Activated naive CD8-positive, alpha-beta T cell treated with anti-CD3 and anti-CD28 coated beads, Interleukin-2, amount 50 U/mL, for 16 hours (primary cell): ENCODE results near the gene NME7.

Experiments used
- DNase-seq: peaks from one replicate; pipeline ENCODE4 v3.0.0-alpha.2; 2020; ENCODE audit warnings: low read depth, low spot score

The NME7 gene

DNA sequence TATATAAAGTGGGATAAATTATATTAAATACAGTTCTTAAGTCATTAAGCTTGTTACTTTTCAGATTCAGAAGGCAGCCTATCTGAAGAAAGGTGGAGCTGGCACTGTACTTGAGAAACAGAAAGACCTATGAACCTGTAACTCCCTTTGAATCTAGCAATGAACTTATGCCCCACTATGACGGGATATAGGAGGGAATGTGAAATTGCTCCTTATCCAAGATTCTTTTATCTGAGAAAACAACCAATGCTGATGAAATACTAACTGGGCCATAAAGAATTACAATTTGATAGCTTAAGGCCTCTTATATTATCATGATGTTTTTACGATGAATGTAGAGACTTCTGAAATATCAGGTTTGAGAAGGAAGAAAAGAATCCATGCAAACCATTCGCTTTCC, 211.0 kb downstream of the NME7 start:
- no peak for DNase-seq

DNA sequence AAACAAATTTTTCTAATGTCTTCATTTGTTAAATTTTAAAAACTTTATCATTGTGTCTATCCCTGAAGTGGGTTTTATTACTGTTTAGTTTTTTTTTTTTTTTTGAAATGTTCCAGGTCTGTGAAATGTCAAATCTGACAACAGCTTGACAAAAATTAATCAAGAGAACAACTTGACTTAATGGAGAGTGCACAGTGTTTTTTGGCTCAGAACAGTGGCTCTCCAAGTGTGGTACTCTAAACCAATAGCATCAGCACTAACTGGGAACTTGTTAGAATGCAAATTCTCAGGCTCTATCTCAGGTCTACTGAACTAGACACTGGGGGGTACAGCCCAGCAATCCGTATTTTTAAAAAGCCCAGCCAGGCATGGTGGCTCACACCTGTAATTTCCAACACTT, 211.9 kb downstream of the NME7 start:
- DNase-seq = no peak

DNA sequence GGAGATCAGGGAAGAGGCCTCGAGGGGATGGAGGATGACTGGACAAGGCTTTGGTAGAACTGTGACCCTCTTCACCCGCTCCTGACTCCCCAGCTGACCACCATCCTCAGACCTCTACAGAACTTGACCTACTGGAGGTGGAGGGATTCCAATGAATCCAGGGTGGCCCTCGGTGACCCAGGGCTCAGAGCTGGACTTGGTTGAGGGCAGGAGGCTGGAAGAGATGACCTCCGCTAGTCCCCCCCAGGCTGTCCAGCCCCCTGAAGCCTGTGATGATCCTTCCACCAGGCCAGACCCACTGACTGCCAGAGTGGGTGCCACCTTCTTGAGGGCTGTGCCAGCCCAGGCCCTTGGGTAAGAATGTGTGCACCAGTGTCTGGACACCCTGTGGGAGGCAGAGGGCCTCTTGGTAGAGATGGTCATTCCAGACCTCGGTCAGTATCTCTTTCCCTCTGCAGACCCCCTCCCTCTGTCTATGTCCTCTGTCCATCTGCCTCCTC, 216.2 kb downstream of the NME7 start:
- DNase-seq = no peak

DNA sequence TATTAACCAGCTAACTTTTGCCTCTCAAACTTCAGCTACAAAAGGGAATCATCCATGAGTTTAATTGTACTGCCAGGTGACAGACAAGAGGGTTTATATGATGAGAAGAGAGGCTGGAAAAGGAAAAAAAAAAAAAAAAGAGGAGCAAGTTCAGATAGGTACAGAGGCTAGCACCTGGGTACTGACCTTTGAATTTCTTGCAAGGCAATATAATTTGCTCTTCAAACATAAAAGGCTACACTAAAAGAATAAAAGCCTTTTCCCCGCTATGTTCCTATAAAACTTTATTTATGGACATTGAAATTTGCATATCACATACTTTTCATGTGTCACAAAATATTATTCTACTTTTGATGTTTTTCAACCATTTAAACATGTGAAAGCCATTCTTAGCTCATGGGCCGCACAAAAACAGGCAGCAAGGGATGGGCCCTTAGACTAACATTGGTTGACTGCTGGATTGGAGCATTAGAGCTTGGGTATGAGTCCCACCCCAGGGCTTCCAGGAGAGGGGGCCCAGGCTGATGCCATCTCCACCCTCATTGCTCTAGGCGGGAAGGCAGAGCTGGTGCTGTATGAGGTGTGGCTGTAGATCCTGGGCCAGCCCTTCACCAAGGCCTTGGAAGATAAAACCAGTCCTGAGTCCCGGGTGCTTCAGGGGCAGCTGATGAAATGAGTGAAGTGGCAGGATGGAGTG, 216.8 kb downstream of the NME7 start:
- DNase-seq = no peak

DNA sequence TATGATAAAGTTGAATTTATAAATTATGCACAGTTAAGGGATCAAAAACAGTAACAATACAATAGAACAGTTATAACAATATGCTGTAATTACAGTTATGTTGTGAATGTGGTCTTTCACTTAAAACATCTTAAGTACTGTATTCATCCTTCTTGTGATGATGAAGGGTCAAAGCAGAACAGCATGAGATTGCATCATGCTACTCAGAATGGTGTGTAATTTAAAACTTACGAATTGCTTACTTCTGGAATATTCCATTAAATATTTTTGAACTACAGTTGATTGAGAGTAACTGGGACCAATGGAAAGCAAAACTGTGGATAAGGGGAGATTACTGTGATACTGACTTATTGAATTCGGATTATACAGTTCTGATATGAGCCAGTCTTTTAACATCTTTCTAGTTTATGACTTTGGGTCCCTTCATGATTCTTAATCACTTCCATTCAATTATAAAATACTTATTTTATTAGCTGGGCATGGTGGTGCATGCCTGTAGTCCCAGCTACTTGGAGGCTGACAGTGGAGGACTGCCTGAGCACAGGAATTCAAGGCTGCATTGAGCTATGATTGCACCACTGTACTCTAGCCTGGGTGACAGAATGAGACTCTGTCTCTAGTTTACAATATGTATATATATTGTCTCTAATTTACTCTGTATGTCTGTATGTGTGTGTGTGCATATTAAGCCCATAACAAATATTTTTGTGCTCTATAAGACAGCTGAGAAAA, 217.9 kb downstream of the NME7 start:
- DNase-seq = no peak

DNA sequence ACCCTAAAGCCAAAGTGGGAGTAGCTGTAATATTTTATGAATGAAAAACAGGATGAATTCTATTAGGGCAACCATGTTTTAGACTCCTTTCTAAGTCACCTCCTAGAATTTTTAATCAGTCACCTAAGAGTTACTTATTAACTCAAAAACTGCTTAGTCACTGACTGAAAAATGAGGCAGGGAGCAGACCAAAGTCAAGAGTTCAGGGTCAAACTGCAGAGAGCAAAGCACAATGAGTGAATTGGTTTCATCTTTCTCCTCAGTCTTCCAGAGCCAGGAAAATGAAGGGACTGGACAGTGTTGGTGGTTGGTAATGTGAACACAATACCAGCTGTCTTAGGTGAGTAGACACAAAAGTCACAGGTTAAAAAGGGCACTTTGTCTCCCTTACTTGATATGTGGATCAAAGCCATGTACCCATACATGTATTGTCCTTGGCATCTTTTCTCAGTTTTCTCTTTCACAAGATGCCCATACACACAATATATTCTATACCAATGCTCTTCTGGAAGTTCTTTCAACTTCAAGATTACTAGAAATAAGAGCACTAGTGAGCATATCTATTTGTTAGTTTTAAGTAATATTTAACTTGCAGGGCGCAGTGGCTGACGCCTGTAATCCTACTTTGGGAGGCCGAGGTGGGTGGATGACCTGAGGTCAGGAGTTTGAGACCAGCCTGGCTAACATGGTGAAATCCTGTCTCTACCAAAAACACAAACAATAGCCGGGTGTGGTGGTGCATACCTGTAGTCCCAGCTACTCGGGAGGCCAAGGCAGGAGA, 218.9 kb downstream of the NME7 start:
- DNase-seq = no peak

DNA sequence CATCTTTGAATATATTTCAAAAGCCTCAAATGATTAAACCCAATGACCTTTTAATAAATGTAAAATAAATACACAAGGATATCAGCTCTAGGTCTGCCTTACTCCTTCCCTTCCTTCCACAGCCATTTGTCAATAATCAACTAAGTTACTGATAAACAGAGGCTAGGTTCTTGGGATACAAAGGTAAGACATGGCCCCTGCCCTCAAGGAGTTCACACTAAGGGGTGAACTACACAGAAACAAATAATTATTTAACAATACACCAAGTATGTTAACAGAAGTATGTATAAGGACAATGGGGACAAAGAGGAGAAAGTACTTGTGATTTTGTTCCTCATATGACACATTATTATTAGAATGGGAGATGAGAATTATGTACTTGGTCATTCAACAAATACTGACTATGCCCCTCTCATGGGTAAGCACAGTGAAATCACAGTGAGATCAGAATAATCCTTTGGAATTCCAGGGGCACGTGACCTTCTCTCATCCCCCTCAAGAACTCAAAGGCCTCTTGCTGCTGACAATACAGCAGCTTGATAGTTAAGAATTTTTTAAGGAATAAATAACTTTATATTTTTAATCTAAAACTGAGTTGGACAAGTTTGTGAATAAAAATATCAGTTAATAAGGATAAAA, 220.9 kb downstream of the NME7 start:
- DNase-seq = no peak

DNA sequence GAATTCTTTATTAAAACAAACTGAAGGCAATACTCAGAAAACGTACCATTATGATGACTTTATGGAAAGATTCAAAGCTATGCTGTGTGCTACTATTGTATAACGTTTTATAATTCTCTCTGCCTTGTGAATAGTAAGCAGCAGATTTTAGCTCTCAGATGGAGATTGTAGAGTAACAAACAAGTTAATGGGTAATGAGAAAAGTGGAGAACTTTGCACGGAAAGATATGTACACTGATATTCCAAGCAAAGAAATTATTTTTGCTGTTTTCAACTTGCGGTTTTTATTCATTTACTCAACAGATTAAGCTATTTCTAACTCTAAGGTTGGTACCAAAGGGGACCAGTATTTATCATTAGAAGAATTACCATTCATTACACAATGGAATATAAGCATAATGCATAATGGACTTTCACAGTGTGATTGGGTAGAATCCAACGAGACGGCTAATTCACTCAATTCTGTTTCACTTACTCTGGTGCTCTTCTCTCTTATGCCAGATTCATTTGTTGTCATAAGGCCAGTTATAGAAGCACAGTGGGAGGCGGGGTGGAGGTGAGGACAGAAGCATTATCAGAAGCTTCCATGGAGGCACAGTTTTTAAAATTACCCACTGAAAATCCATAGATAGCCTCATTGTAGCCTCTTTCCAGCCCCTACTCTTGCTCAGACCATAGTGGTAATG, 222.5 kb downstream of the NME7 start:
- no peak for DNase-seq

DNA sequence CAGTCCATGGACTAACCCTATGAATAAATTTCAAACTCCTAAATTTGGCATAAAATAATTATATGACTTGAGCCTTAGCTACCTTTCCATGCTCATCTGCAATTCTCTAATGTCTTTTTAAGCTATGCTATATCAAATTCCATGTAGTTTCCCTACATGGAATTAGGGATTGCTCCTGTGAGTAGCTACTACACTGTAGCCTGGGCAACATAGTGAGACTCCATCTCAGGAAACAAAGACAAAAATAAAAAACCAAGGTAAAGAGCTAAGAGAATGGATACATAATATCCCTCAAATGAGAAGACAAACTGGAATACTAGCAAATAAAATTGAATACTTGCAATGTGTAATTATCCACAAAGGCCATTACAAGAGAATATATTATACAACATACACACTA, 223.6 kb downstream of the NME7 start:
- DNase-seq = no peak

DNA sequence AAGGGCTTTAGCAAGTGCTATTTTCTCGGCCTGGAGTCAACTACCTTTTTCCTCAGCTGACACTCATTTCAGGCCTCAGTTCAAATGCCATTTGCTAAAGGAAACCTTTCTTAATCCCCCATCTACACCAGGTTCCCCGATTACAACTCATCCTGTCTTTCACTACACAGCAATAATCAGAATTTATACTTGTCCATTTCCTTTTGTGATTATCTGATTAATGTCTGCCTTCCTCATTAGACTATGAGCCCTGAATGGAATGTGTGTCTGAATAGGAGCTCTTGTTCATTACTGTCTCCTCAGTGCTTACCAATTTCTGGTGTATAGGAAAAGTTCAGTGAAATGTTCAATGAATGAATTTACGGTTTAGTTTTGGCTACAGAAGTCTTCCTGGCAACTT, 224.3 kb downstream of the NME7 start:
- no peak for DNase-seq

DNA sequence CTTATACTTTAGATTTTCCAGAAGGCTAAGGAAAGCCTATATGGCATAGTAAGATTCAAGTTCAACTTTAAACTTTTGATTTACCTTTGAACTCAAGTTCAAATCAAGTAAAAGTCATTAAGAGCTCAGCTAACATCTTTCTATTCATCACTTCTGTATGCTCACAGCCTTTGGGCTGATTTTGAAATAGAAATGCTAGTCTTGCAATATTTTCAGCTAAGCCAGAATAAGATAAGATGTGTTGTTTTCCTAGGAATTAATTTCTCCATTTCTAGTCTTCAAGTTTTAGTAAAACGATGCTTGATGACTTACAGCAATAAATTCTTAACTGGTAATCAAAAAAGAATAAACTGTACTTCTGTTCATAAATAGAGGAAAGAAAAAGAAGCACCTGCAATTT, 225.5 kb downstream of the NME7 start:
- no peak for DNase-seq

DNA sequence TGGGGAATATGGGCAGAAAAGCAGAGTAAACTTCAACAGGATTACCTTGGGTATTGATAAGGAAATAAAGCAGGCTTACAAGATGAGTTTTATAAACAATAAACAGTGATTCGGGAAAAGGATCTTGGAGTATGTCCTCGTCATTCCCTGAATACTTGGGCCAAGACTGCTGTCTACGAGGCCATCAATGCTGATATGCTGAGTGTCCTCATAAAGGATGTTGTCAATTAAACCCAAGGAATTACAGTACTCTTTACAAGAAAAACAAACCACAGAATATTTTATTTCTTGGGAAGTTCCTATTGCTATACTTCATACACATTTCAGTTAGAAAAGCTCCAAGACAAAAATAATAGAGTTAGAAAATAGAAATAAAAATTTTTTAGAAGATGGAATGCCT, 226.2 kb downstream of the NME7 start:
- DNase-seq = no peak

- DNase-seq = no peak
Measured at GRCh38 chr1:169138866-169139670, 228.5 kb downstream of the NME7 start.

DNA sequence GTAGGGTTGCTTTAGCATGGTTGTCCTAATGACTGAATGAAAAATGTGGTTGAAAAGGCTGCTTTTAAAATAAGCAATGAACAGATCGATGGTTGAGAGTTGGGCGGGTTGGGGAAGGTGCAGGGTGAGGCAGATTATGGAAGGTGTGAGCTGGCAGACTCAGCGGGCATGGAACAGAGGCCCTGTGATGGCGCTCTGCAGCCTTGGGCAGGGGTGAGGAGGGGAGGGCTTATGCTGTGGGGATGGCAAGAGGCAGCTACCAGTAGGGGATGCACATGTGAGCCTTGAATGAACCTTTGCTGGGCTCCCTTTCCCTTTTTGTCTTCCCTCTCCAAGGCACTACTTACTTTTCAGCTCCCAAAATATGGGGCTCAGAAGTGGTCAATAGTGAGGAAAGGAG, 230.2 kb downstream of the NME7 start:
- no peak for DNase-seq

DNA sequence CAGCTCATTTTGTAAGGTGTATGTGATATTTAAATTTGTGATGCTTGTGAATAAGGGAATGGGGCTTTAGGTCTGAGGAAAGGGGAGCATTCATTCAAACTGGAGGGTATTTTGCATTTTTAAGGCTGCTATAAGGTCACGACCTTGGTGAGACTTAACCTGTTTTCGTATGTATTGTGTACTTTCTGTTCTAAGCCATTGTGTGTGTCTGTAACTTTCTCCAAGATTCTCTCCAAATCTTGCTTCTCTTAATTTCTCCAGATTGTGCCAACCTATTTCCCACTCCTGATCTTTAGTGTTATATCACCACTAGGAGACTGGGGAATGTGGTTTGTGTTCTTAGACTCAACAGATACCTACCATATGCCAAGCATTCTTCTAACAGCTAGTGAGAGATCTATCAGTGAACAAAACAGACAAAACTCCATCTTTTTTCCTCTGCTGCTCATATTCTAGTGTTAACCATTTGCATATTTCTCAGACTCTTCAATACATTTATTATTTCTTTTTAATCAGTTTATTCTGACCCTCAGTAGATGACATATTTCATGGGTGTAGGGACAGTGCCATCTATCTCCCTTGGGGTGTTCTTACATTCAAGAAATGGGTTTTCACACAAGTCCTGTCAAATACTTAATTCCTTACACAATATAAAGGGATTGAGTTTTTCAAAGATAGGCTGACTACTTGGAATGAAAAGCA, 233.6 kb downstream of the NME7 start:
- no peak for DNase-seq

- no peak for DNase-seq
Measured at GRCh38 chr1:169133228-169133576, 234.4 kb downstream of the NME7 start.

- DNase-seq = no peak
Measured at GRCh38 chr1:169132512-169133227, 234.9 kb downstream of the NME7 start.

DNA sequence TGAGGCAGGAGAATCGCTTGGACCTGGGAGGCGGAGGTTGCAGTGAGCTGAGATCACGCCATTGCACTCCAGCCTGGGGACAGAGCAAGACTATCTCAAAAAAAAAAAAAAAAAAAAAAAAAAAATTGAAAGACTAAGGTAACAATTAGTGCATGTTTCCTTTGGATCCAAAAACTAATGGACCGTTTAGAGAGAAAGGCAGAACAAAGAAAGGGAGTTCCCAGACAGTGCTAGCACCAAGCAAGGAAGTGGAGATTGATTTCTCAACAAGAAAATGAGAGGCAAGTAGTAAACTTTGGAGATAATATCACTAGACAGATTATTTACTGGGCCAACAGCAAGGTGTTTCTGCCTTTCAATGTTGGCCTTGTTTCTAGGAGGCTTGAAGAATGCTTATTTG, 236.9 kb downstream of the NME7 start:
- no peak for DNase-seq

DNA sequence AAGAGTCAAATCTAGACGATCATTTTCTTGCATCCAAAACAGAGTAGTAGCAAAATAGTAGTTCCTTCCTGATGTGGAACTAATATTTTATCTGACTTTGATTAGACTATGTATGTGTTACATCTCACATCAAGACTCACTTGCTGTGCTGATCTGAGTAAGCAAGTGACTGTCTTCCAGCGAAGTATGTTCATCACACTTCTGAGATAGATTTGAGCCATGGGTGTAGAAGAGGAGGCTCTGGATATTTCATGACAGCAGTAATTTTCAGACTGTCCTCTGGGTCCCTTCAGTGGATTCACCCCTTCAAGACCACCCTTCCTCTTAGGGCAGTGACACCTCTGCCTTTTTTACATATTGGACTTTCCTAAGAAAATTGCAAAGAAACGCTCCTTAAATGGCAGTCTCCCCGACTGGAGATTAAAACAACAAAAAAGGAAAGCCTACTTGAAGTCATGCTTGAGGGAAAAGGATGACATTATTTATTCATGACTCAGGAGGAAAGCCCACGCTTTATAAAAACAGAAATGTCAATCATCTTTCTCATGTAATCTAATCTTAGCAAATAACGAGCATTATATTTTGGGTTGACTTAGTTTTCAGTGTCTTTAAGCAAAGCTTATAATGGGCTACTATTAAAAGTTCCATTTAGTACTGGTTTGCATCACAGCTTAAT, 238.3 kb downstream of the NME7 start:
- no peak for DNase-seq
